LNCAP (cell line): ENCODE results near the gene GET3.

Experiments
- CTCF ChIP-seq: fragments of 450-650 bp; IDR thresholded peaks from 2 replicates; pipeline ENCODE4 v1.5.1; 2017; ENCODE audit warnings: mild to moderate bottlenecking

GET3 gene

GRCh38 chr19:12782424-12783290, 45.4 kb downstream of the GET3 start:
- TF ChIP-seq CTCF = no peak

GRCh38 chr19:12783291-12783848, 46.1 kb downstream of the GET3 start:
- TF ChIP-seq CTCF = no peak

- TF ChIP-seq CTCF = no peak
Observed at GRCh38 chr19:12783849-12784393, 46.6 kb downstream of the GET3 start.

- TF ChIP-seq CTCF = no peak
Observed at GRCh38 chr19:12784394-12784870, 47.1 kb downstream of the GET3 start.

- no peak for TF ChIP-seq CTCF
Observed at GRCh38 chr19:12784871-12785430, 47.7 kb downstream of the GET3 start.

GRCh38 chr19:12785431-12786031, 48.2 kb downstream of the GET3 start:
- no peak for TF ChIP-seq CTCF

GRCh38 chr19:12786141-12786870, 49.0 kb downstream of the GET3 start:
- TF ChIP-seq CTCF = no peak
